ENCODE results near the gene EIF3K.

Gene EIF3K

GRCh38 chr19:38666663-38667511 lies 47.9 kb downstream of the EIF3K start:
- DNase-seq (ENCODE audit: low read depth) = no peak

GRCh38 chr19:38667661-38668171 lies 48.7 kb downstream of the EIF3K start:
- no peak for DNase-seq (ENCODE audit: low read depth)

GRCh38 chr19:38669552-38669951 lies 50.6 kb downstream of the EIF3K start:
- DNase-seq (ENCODE audit: low read depth) = no peak

GRCh38 chr19:38670921-38671398 lies 52.0 kb downstream of the EIF3K start:
- DNase-seq (ENCODE audit: low read depth) = no peak

- DNase-seq (ENCODE audit: low read depth) = no peak
Observed at GRCh38 chr19:38671654-38672053, 52.7 kb downstream of the EIF3K start.

GRCh38 chr19:38673030-38673429 lies 54.0 kb downstream of the EIF3K start:
- no peak for DNase-seq (ENCODE audit: low read depth)

- no peak for DNase-seq (ENCODE audit: low read depth)
Observed at GRCh38 chr19:38674388-38675171, 55.6 kb downstream of the EIF3K start.

GRCh38 chr19:38675611-38676010 lies 56.6 kb downstream of the EIF3K start:
- DNase-seq (ENCODE audit: low read depth) = no peak

GRCh38 chr19:38676023-38676877 lies 57.3 kb downstream of the EIF3K start:
- DNase-seq (ENCODE audit: low read depth) = no peak

- no peak for DNase-seq (ENCODE audit: low read depth)
Observed at GRCh38 chr19:38676878-38677646, 58.1 kb downstream of the EIF3K start.

GRCh38 chr19:38678217-38678890 lies 59.4 kb downstream of the EIF3K start:
- DNase-seq (ENCODE audit: low read depth) = no peak

- DNase-seq (ENCODE audit: low read depth) = no peak
Observed at GRCh38 chr19:38678891-38679494, 60.0 kb downstream of the EIF3K start.

GRCh38 chr19:38679839-38680238 lies 60.9 kb downstream of the EIF3K start:
- DNase-seq (ENCODE audit: low read depth) = no peak

- DNase-seq (ENCODE audit: low read depth) = no peak
Observed at GRCh38 chr19:38682195-38682867, 63.3 kb downstream of the EIF3K start.

- no peak for DNase-seq (ENCODE audit: low read depth)
Observed at GRCh38 chr19:38682872-38683392, 63.9 kb downstream of the EIF3K start.

- no peak for DNase-seq (ENCODE audit: low read depth)
Observed at GRCh38 chr19:38683393-38684077, 64.5 kb downstream of the EIF3K start.

- no peak for DNase-seq (ENCODE audit: low read depth)
Observed at GRCh38 chr19:38684078-38684861, 65.3 kb downstream of the EIF3K start.

Measured in stimulated activated CD8-positive, alpha-beta memory T cell treated with anti-CD3 and anti-CD28 coated beads, Interleukin-7, amount 100 ng/mL, for 24 hours (primary cell).